GM23338 (cell line): ENCODE results near the gene RSRC1.

Experiments
- CREB1 ChIP-seq: fragments of 250-450 bp; sonication (Bioruptor Pico); IDR thresholded peaks from 2 replicates; pipeline ENCODE4 v1.5.0; 2020; ENCODE audit warnings: low read depth, mild to moderate bottlenecking, moderate library complexity
- EZH2 ChIP-seq: fragments of 200-600 bp; sonication (generic); IDR thresholded peaks from one replicate; pipeline ENCODE4 v1.8.0; 2017; ENCODE audit warnings: antibody characterized with exemption, mild to moderate bottlenecking, low read depth; ENCODE audit not compliant: unreplicated experiment
- EZH2phosphoT487 ChIP-seq: fragments of 200-600 bp; sonication (generic); IDR thresholded peaks from one replicate; pipeline ENCODE4 v1.8.1; 2018; ENCODE audit warnings: antibody characterized with exemption; ENCODE audit not compliant: unreplicated experiment
- JUNB ChIP-seq: IDR thresholded peaks from one replicate; pipeline ENCODE4 v1.6.1; 2016; ENCODE audit warnings: antibody characterized with exemption; ENCODE audit not compliant: unreplicated experiment
- NANOG ChIP-seq: IDR thresholded peaks from 2 replicates; pipeline ENCODE4 v1.6.1; 2016; ENCODE audit warnings: antibody characterized with exemption, borderline replicate concordance
- POLR2AphosphoS5 ChIP-seq: IDR thresholded peaks from 2 replicates; pipeline ENCODE4 v1.6.1; 2016; ENCODE audit warnings: antibody characterized with exemption, low read depth
- STAT1 ChIP-seq: IDR thresholded peaks from one replicate; pipeline ENCODE4 v1.6.1; 2016; ENCODE audit warnings: antibody characterized with exemption; ENCODE audit not compliant: unreplicated experiment
- ZNF114 ChIP-seq: fragments of 250-450 bp; sonication (Bioruptor Pico); IDR thresholded peaks from 2 replicates; pipeline ENCODE4 v1.5.0; 2020; ENCODE audit warnings: mild to moderate bottlenecking, moderate library complexity
- TF ChIP-seq, protein P1 (sequence below): IDR thresholded peaks from one replicate; pipeline ENCODE4 v1.6.1; 2018; ENCODE audit warnings: antibody characterized with exemption; ENCODE audit not compliant: unreplicated experiment
- TF ChIP-seq, protein P2 (sequence below), 2 experiments: fragments of 200-600 bp in 1 of 2; sonication (generic) in 1 of 2; conservative IDR thresholded peaks; 2 replicates each; pipeline versions ENCODE4 v1.5.1 to v1.6.1; 2016 to 2017; ENCODE audit warnings: antibody characterized with exemption in 2 of 2, low read depth in 2 of 2, mild to moderate bottlenecking in 2 of 2, moderate library complexity in 1 of 2
- TF ChIP-seq, protein P3 (sequence below): IDR thresholded peaks from 2 replicates; pipeline ENCODE4 v1.6.1; 2016; ENCODE audit warnings: antibody characterized with exemption

DNA sequence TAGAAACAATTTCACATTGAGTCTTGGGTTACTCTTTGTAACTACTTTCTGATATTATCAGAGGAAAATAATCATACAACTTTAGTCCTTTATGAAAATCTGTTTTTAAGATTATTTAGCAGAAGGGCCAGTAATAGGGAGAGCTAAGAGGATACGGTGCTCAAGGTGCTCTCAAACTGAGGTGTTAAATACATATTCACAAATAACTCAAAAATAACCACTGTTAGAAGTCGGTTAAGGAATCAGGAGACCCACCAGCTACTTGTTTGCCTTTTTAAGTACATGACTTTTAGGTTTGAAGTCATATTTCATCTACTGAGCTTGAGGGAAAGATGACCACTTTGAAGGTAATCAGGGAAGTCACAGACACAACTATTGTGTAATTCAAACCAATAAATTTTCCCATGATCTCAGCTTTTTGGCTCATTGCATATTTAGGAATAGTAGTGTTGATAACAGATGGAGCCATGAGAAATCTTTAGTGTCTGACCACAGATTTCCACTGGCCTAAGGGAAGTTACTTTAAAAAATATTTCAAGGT is 1.4 kb upstream of the RSRC1 start:
- TF ChIP-seq, protein P1, sequence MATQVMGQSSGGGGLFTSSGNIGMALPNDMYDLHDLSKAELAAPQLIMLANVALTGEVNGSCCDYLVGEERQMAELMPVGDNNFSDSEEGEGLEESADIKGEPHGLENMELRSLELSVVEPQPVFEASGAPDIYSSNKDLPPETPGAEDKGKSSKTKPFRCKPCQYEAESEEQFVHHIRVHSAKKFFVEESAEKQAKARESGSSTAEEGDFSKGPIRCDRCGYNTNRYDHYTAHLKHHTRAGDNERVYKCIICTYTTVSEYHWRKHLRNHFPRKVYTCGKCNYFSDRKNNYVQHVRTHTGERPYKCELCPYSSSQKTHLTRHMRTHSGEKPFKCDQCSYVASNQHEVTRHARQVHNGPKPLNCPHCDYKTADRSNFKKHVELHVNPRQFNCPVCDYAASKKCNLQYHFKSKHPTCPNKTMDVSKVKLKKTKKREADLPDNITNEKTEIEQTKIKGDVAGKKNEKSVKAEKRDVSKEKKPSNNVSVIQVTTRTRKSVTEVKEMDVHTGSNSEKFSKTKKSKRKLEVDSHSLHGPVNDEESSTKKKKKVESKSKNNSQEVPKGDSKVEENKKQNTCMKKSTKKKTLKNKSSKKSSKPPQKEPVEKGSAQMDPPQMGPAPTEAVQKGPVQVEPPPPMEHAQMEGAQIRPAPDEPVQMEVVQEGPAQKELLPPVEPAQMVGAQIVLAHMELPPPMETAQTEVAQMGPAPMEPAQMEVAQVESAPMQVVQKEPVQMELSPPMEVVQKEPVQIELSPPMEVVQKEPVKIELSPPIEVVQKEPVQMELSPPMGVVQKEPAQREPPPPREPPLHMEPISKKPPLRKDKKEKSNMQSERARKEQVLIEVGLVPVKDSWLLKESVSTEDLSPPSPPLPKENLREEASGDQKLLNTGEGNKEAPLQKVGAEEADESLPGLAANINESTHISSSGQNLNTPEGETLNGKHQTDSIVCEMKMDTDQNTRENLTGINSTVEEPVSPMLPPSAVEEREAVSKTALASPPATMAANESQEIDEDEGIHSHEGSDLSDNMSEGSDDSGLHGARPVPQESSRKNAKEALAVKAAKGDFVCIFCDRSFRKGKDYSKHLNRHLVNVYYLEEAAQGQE = no peak
- TF ChIP-seq, protein P2, sequence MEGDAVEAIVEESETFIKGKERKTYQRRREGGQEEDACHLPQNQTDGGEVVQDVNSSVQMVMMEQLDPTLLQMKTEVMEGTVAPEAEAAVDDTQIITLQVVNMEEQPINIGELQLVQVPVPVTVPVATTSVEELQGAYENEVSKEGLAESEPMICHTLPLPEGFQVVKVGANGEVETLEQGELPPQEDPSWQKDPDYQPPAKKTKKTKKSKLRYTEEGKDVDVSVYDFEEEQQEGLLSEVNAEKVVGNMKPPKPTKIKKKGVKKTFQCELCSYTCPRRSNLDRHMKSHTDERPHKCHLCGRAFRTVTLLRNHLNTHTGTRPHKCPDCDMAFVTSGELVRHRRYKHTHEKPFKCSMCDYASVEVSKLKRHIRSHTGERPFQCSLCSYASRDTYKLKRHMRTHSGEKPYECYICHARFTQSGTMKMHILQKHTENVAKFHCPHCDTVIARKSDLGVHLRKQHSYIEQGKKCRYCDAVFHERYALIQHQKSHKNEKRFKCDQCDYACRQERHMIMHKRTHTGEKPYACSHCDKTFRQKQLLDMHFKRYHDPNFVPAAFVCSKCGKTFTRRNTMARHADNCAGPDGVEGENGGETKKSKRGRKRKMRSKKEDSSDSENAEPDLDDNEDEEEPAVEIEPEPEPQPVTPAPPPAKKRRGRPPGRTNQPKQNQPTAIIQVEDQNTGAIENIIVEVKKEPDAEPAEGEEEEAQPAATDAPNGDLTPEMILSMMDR (conservative IDR thresholded peaks at IDR 0.05; ENCODE audit: low read depth in 2 of 2) = no peak
- TF ChIP-seq STAT1 (no peak), EZH2 (peak; percentile 4), CREB1 (no peak), EZH2phosphoT487 (no peak), POLR2AphosphoS5 (no peak), JUNB (no peak), NANOG (no peak), ZNF114 (CRISPR knock-in tag) (no peak)
- TF ChIP-seq, protein P3, sequence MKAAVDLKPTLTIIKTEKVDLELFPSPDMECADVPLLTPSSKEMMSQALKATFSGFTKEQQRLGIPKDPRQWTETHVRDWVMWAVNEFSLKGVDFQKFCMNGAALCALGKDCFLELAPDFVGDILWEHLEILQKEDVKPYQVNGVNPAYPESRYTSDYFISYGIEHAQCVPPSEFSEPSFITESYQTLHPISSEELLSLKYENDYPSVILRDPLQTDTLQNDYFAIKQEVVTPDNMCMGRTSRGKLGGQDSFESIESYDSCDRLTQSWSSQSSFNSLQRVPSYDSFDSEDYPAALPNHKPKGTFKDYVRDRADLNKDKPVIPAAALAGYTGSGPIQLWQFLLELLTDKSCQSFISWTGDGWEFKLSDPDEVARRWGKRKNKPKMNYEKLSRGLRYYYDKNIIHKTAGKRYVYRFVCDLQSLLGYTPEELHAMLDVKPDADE = no peak
